ENCODE results near the gene SH3BP5L. TPM values are rescaled to one million over a fixed set of nuclear protein-coding genes. Genes with fewer than 3 reads are reported as not detected.

Gene SH3BP5L
- total RNA-seq, 1 donor from 2014 or later, result 15.3 TPM

GRCh38 chr1:248783367-248783766, 42.3 kb downstream of the SH3BP5L start:
- ATAC-seq, result no peak
- no peak for DNase-seq (ENCODE audit: low spot score)

GRCh38 chr1:248782416-248783141, 43.1 kb downstream of the SH3BP5L start:
- DNase-seq (ENCODE audit: low spot score) (no peak), ATAC-seq (no peak)

DNA sequence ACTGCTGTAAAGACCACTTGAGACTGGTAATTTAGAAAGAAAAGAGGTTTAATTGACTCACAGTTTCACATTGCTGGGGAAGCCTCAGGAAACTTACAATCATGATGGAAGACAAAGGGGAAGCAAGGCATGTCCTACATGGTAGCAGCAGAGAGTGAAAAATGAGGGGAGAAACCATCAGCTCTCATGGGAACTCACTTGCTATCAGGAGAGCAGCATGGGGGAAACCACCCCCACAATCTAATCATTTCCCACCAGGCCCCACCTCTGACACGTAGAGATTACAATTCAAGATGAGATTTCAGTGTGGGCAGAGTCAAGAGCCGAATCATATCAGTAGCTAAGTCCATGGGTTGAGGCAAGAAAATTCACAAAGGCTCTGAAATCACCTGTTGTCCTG, 46.4 kb downstream of the SH3BP5L start:
- DNase-seq (ENCODE audit: low spot score) (no peak), ATAC-seq (no peak)

GRCh38 chr1:248778906-248779305, 46.8 kb downstream of the SH3BP5L start:
- ATAC-seq (no peak), DNase-seq (ENCODE audit: low spot score) (no peak)

- ATAC-seq (no peak), DNase-seq (ENCODE audit: low spot score) (no peak)
Measured at GRCh38 chr1:248776991-248777390, 48.7 kb downstream of the SH3BP5L start.

GRCh38 chr1:248775441-248775840, 50.3 kb downstream of the SH3BP5L start:
- ATAC-seq (no peak), DNase-seq (ENCODE audit: low spot score) (no peak)

Other genes with a start within 250 kb of the SH3BP5L start
- gene OR2T10, start 228.2 kb downstream of the SH3BP5L start, total RNA-seq, result not detected
- not detected for gene OR2T11, start 190.8 kb downstream of the SH3BP5L start, total RNA-seq
- not detected for gene OR2T35, start 180.6 kb downstream of the SH3BP5L start, total RNA-seq
- not detected for gene OR2T27, start 170.4 kb downstream of the SH3BP5L start, total RNA-seq
- not detected for gene OR14I1, start 123.1 kb downstream of the SH3BP5L start, total RNA-seq
- gene LYPD8, start 70.2 kb downstream of the SH3BP5L start, total RNA-seq, result not detected
- gene ZNF672, start 12.3 kb upstream of the SH3BP5L start, total RNA-seq, result 19.6 TPM
- 20.2 TPM for gene ZNF692, start 33.2 kb upstream of the SH3BP5L start, total RNA-seq
- 3.4 TPM for gene PGBD2, start 80.3 kb upstream of the SH3BP5L start, total RNA-seq

All from left lobe of liver (tissue), 2 donors.